Suppressor macrophage (primary cell): ENCODE results near the gene TCF7L2.

Source experiments
- DNase-seq, 4 experiments: peaks; one replicate each; pipeline ENCODE4 v3.0.0-alpha.2; 2020 to 2022

Gene TCF7L2

DNA sequence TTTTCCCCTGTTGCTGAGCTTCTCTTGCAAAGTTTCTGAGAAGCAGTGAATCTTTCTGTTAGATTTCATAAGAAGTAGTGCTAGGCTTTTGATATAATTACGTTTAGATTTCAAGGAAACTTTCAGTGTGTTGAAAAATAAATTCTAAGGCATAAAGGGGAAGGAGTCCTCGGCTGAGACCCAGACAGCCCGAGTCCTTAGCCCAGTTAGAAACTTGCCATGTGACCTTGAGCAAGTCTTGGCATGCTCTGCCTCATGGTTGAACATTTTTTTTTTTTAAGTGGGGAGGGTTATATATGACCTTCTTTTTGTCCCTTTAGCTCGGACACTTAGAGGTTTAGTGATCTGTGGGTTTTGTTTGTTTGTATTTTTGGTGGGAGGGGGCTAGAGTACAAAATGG, 117.5 kb downstream of the TCF7L2 start:
- peak; percentile 29 to 68 (median 62) for DNase-seq

DNA sequence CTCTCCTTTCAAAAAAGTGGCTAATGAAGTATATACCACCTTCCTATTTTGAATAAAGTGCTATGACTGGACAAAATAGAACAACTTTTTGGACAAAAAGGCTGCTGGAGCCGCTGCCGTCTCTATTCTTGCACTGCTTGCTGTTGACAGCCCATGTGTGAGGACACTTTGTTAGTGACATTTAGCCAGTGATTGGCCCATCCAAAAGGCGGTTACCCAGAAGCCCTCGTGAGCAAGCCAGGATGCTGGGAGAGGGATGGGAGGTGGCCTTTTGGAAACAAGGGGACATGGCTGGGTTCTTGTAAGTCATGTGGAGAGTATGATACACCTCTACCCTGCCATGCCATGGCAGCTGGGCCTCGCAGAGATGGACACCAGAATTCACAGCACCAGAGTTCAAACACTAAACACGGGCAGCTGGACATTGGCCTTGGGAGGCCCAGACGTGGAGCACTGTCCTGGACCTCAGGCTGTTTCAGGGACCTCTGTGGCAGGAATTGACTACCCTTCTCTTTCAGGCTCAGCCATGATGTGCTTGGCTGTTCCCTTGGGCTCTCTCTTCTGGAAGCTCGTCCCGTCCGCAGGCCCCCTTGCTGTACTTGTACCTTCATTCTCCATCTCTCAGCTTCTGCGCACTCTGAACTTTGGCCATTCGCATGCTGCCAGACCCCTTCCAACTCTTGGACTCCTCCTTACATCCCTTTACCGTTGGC, 118.3 kb downstream of the TCF7L2 start:
- DNase-seq = no peak

DNA sequence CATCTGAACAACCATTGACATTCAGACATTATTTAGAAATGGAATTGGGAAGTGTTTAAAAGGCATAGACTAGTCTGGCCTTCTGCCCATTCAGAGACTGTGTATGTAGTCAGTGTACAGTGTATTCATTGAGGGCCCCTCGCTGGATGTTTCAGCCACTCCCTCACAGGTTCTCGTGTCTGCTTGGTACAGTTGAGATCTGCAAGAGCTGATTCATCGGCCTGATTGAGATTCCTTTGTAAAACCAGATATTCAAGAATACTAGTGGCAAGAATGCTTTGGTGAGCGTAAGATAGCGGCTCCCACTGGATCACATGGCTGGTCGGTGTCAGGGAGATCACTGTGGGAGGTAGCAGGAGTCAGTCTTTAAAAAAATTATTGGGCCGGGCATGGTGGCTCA, 119.5 kb downstream of the TCF7L2 start:
- no peak for DNase-seq

DNA sequence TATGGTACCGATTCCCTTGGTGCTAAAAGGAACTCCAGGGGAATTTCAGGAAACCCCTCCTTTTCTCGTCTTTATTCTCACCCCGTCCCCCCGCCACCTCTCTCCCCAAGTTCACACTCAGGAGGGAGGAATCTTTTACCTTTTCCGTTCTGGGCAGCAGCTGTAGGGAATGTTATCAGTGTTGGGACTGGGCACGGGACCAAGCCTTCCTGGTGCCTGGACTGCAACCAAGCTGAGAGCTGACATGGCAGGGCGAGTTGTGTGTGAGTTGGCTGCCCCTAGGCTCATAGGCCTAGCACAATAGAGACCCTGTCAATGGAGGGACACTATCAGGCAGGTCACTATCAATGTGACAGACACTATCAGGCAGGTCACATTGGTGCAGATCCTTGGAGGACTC, 121.4 kb downstream of the TCF7L2 start:
- no peak for DNase-seq

DNA sequence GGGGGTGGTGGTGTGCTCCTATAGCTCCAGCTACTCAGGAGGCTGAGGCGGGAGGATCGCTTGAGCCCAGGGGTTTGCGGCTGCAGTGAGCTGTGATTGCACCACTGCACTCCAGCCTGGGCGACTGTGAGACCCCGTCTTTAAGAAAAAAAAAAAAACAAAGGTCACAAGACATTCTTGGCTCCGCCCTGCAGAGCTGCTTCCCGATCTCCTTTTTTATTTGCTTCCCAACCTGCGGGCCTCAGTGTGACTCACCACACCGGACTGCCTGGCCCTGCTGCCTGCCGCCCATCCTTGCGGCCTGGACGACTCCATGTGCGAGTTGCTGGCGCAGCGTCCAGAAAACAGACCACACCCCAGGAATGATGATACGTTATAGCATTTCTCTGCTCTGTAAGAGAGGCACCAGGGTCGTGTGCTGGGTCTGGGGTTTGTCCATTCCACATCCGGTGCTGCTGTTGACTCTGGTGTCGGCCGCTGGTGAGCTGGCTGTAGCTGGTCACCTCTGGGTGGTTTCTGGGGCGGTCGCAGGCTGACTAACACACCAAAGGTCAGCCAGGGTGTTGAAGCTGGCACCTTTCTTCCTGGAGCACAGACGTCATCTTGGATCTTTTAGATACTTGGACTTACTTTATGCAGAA, 123.6 kb downstream of the TCF7L2 start:
- DNase-seq = no peak

DNA sequence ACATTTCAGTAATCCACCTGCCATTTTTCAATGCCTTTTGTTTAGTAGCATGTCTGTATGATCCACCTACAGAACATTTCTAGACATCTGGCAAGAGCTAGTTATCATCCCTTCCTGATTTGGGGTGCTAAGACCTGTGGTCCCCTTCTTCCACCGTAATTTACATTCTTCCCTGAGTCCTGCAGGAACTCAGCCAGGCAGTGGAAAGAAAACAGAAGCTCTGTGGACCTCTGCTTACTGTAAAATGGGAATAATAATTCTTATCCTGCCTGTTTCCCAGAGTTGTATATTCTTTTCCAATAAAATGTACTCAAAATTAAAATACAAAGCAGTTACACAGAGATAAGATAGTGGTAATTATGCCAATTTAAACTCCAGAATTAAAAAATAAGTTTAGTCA, 126.9 kb downstream of the TCF7L2 start:
- no peak for DNase-seq

DNA sequence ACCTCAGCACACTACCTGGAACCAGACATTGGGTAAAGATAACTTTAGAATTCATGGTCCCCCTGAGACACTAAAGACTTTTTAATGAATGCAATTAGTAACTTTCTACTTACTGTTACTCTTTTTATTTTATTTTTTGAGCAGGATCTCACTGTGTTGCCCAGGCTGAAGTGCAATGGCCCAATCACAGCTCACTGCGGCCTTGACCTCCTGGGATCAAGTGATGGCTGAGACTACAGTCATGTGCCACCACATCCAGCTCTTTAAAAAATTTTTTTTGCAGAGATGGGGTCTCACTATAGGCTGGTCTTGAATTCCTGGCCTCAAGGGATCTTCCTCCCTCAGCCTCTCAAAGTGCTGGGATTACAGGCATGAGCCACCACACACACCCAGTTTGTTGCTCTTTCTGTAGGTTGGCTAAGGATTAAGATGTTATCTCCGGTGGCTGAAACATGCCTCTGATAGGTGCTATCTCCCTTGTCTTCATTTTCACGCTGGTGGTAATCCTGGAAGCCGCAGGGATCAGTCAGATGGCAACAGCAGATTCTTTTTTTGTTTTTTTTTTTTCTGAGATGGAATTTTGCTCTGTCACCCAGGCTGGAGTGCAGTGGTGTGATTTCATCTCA, 128.3 kb downstream of the TCF7L2 start:
- no peak for DNase-seq

DNA sequence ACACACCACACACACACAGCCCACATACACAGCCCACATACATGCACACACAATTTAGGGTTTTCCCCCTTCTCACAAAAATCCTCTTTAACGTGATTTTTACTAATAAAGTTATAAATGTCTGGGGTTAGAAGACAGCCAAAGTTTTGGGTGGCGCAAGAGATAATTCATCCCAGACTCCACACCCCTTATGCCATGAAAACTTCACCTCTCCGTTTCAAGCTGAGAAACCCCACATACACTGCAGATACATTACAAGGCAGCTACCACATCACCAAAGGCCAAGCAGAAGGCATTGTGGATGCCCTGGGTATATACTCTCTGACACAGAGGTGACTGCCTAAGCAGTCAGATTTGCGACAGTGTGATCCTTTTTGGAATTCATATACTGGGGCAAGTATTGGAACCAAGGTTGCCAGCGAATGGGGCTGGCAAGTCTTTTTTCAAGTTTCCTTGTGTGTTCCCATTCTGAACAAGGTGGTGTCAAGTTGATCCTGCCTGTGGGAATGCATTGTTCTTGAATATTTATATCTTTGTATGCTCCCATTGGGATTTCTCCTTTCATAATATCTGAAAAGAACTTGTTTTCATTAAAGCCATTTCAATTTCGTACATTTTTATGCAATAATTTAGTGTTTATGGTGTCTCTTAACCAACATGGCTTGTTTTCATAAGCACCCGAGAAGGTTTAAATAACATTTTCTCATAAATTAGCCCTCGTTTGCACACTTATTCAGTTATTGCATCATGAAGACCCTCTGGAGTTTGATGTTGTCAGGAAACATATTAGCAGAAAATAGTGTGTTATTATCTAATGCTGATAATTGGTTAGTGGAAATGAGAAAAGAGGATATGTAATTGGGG, 130.2 kb downstream of the TCF7L2 start:
- no peak for DNase-seq

DNA sequence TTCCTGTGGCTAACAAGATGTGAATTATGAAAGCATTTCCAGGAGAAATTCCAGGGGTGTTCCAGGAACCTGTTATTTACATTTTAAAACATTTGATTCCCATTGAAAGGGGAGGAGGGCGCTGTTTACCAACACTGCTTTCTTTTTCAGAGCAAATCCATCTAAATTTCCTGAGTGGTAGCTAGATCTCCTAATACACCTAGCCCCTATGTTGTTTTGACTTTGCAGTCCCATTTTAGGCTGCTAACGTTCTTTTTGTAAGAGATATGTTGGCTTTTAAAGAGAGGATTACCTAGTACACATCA, 130.8 kb downstream of the TCF7L2 start:
- DNase-seq = no peak

DNA sequence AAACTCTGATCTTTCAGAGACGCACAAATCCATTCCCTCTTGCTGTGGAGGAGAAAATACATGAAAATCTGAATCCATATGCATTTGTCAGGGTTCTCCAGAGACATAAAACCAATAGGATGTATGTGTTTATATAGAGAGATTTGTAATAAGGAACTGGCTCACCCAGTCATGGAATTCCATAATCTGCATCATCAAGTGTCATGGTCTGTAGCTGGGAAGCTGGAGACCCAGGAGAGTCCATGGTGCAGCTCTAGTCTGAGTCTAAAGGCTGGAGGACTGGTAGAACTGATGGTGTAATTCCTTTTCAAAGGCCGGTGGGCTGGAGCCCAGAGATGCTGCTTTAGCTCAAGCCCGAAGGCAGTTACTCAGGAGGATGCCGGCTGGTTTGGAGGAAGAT, 134.0 kb downstream of the TCF7L2 start:
- no peak for DNase-seq

DNA sequence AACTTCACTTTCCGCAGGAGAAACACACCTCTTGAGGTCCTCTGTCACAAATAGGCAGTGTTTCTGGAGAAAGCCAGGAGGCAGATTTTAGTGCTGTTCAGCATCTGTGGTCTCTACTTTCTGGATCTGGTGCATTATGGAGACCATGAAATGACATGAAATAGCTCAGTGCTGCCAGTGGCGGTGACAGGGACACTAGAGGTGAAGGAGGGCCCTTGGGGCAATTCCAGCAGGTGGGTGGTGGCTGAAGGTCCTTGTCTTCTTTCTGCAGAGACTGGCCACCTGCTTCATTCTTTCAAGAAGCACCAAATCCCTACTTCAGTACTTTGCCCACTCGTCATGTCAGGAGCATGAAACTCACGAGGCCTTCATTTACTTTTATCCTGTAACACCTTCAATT, 135.7 kb downstream of the TCF7L2 start:
- DNase-seq = no peak

DNA sequence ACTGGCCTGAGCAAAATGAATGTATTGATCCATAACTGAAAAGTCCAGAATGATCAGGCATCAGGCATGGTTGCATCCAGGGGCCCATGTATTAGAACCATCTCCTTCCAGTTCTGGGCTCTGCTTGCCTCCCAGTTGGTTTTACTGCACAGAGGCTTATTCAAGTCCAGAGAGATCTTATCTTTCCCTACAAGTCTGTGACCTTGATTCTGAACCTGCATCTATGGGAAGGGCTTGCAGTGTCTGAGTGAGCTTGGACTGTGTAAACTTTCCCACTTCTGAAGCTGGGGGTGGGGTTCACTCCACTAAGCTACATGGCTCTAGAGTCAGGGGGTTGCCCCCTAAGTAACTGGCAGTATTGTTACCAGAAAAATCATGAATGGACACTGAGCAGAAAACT, 136.2 kb downstream of the TCF7L2 start:
- DNase-seq = no peak

DNA sequence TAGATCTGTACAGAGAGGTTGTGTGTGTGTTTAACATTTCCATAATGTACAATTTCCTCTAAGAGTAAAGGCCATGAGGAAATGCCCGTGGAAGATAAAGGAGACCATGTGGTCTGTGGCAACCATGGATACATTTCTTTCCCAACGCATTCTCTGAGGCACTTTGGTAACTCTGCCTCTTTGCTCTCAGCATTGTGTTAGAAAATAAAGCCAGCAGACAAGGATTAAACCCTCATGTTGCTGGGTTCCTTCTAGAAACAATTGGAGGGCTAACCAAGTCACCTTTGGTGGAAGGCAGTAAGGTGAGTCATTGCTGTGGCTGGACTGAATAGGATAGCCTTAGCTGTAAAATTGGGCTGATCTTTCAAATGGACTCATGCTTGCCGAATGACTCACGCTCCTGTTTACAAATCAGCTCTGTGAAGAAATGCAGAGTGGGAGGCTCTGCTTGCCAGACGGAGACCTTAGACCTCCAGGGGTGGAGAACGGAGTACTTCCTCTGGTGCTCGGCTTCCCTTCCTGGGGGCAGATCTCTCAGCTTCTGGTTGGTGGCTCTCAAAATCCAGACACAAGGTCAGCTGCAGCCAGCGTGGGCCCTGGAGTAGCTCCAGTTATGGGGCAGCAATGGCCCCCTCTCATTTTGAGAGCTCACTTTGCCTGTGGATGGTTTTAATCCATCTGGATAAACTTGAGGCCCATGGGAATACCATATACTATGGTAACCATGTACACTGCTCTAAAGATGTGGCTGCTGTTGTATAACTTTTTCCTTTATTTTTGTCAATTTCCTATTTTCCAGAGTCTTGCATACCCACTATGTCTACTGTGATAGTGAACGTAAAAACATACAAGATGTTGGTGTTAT, 137.3 kb downstream of the TCF7L2 start:
- peak; percentile 85 to 97 (median 90) for DNase-seq

DNA sequence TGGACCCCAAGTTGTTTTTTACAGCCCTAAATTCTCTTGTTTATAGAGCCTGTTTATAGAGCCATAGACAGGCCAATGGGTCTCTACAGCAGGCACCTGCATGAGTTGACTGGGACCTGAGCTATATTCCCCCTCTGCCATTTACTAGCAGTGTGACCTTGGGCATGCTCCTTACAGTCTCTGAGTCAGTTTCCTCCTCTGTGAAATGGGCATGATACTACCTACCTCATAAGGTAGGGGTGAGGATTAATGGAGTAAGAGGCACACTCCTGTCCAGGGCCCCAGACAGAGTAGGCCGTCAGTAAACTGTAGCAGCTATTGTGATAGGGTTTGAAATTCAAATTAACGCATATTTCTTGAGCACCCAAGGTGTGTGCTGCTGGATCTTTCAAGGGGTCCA, 138.1 kb downstream of the TCF7L2 start:
- DNase-seq = no peak

DNA sequence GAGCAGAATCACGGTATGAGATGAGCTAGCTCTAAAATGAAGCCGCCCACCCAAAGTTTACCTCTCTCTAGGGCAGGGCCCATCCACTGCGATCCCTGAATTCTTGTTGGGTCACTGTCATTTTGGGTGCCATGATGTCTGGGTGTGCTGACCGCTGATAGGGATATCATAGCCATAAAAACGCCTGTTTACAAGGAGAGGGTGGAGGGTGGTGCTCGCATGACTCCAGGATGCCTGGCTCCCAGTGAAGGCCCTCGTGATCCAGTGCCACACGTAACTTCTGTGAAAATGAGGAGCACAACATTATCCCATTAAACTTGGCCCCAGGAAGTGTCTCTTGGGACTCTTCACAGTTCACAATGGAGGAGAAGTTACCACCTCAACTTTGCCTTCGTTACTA, 139.5 kb downstream of the TCF7L2 start:
- no peak for DNase-seq

DNA sequence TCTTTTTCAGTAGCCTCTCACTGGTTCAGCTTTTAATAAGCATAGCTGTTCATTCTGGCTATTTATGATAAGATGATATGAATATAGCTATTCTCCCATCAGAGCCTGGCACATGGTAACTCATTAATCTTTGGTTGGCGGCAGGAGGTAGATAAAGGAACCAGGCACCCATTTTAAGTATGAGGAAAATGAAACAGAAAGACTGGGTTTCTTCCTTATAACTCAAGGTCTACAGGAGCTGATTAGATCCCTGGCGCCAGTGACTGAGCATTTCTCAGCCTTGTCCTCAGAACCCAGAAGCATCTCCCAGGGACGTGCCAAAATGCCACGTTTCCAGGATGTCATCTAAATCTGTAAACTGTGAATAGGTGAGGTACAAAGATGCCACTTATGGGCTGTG, 141.9 kb downstream of the TCF7L2 start:
- no peak for DNase-seq

DNA sequence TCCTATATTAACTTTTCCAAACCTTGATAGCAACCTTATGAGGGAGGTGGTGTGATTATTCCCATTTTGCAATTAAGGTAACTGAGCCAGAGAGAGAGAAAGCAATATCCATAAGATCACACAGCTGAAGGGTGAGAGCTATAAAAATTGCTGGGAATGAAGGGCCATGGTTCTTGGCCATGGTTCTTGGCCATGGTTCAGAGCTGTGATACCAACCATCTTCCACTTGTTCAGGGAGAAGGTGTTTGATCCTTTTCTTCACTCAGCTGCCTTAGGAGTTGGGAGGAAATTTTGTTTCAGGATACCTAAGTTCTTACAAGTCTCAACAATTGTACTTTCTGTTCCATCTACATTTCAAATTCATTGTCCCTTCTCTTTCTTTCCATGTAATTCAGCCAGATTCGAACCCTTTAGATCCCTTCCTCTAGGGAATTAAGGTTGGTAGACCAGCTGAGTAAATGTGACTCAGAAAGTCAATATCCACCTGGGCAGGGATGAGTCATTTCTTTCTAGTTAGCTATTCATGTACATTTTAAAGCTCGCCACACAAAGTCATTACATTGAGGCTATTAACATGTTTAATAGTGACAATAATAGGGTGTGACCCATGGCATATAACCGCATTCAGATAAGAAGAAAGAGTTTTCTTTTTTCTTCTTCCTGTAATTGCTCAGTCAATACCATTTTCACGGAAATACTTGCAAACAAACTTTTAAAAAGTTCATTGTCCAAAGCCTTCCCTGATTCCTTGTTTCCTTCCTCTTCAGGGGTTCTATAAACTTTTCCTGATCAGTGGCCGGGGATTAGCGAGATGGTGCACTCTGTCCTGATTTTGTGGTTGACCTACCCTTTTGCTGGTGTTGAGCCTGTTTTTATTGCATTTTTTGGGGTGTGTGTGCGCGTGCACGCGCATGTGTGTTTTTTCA, 143.4 kb downstream of the TCF7L2 start:
- no peak for DNase-seq

DNA sequence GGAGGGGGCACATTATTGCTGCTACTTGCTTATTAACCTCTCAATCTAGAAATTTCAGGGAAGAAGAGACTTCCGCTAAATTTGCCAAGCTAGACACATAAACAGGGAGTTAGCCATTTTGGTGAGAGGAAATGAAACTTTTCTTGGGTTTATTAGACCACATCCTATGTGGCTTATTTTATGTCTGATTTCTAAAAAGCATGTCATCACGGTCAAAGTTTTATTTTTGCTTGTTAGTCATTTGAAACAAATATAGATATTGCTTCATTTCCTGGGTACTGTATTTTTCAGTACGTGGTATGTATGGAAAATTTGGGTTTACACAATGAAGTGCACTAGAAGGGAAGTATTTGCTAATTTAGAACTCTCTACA, 144.1 kb downstream of the TCF7L2 start:
- DNase-seq = peak; percentile 59 to 96 (median 86)

DNA sequence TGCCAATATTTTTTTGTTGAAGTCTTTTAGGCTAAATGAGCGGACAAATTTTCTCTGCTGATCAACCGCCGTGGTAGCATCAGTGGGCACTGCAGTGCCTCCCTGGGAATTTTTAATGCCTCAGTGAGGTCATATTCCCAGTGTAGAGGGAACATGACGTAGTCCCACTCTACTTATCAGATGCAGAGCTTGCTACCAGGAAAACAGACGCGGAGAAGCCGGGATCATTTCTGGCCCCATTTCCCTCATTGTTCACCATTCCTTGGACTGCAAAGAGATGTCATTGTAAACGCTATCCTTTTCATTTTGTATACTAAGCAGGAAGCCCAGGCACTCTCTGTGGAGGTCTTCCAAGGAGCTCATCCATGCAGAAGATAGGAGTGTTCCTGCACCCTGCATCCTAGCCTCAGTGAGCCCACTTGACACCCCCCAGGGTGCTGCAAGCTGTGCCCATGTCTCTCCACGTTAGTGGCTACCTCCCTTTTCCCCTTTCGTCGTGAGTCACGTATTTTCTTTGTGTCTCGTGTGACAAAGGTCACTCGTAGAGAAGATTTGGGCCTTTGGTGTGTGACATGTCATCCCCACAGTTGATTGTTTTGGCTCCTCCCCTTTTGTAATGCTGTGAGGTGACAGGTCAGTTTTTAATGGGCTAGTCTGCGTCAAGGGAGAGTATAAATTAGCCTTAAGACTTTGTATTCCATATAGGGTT, 145.5 kb downstream of the TCF7L2 start:
- DNase-seq = no peak

DNA sequence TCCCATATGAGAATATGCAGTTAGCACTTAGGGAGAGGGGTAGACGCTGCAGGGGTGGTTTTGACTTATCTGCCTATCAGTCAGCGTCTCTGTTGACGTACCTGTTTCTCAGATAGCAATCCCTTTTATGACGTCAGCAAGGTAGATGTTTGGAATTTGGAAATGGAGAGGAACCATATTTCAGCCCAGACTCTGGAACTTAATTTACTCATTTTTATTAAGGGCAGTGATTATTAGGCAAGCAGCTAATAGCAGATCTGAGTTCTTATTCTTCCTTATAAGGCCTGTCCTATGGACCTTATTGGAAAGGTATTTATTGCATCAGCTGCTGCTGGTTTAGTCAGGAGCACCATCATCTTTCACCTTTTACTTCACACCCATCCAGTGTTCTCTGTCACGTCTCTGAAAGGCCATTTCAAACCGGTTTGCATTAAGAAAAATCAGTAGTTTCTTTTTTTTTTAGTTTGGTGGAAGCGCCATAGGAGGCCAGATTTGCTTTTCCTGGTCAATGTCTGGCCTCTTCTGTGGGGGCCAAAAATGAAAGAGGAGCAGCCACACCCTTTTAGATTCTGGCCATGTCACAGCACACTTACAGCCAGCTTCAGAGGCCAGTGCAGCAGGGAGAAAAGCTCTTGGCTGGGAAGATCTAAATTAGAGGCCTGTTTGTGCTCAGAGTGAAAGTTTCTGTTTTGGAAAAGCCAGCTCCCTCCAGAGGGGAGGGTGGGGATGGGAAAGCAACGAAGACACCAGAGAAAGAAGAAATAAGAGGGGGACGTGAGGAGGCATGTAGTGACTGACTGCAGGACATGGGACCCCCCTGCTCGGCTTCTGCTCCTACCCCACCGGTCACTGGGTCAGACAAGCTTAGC, 146.3 kb downstream of the TCF7L2 start:
- DNase-seq = no peak
